Sciatic nerve (tissue), 2 donors: Measurements from ENCODE around the gene NUDT16L1. TPM values are rescaled to one million over a fixed set of nuclear protein-coding genes. Genes with fewer than 3 reads are reported as not detected.
"Not testable (repeated sequence)": the region's sequence is repeated elsewhere in the genome, so short reads cannot be mapped to it uniquely, and the experiment has no call there.

Experiments
- ATAC-seq: fragments of 200-7000 bp; cut with Tn5 transposase; one replicate; pipeline ENCODE4 v1.9.1; 2020; ENCODE audit warnings: mild to moderate bottlenecking, moderate library complexity
- DNase-seq: peaks from one replicate; pipeline ENCODE4 v3.0.0-alpha.2; 2020; ENCODE audit warnings: low spot score
- intact Hi-C: fragments of 100-400 bp; cut with DNase I; formaldehyde crosslinking; loops from one replicate; pipeline ENCODE4 v1.14.2; 2022
- total RNA-seq: library from RNA; stranded (reverse); fragmentation: NEBNext Ultra II Directional; extraction: Animal tissue kit (Norgen Biotek cat#: 25700); gene quantifications from one replicate; pipeline ENCODE4 v1.2.1, GENCODE V29; 2021
- donor health status: DM: no; HTN: no; CAD: no.
- donor health status: DM: no; HTN: no; CAD: no.

Gene NUDT16L1
- total RNA-seq, result 21.3 TPM

- intact Hi-C loops, result loop anchor here (10.0 kb wide), 1 partner anchor 261 kb away; the partner anchor contains the start of gene SEC14L5
Observed at GRCh38 chr16:4693296-4693955, at the start of gene NUDT16L1. NUDT16L1 (plus strand) TSS chr16:4693562; CDS start chr16:4693727, 165 bp downstream.

GRCh38 chr16:4646773-4647643 is 46.4 kb upstream of the NUDT16L1 start:
- ATAC-seq, result peak; percentile 16
- intact Hi-C loops, result no loop called here
- DNase-seq, result no peak

More at GRCh38 chr16:4693296-4693955, at the start of gene NUDT16L1:
- ATAC-seq (peak; percentile 89), DNase-seq (peak; percentile 97)

- intact Hi-C loops, result no loop called here
- ATAC-seq, result no peak
- no peak for DNase-seq
Observed at GRCh38 chr16:4647644-4647980, 45.8 kb upstream of the NUDT16L1 start.

GRCh38 chr16:4648917-4649316 is 44.4 kb upstream of the NUDT16L1 start:
- no peak for DNase-seq
- intact Hi-C loops, result no loop called here
- ATAC-seq, result no peak

- ATAC-seq, result no peak
- intact Hi-C loops, result no loop called here
- DNase-seq, result no peak
Observed at GRCh38 chr16:4649744-4650442, 43.5 kb upstream of the NUDT16L1 start.

GRCh38 chr16:4650443-4651074 is 42.8 kb upstream of the NUDT16L1 start:
- ATAC-seq (peak; percentile 45), DNase-seq (peak; percentile 74)
- intact Hi-C loops, result not testable (repeated sequence)

- no peak for ATAC-seq
- intact Hi-C loops, result no loop called here
Observed at GRCh38 chr16:4651827-4652226, 41.5 kb upstream of the NUDT16L1 start.

GRCh38 chr16:4652561-4652960 is 40.8 kb upstream of the NUDT16L1 start:
- DNase-seq (no peak), ATAC-seq (no peak)
- intact Hi-C loops, result no loop called here

More at GRCh38 chr16:4651827-4652226, 41.5 kb upstream of the NUDT16L1 start:
- no peak for DNase-seq

- no peak for ATAC-seq
- intact Hi-C loops, result no loop called here
- no peak for DNase-seq
Observed at GRCh38 chr16:4654011-4654963, 39.1 kb upstream of the NUDT16L1 start.

GRCh38 chr16:4654964-4655590 is 38.3 kb upstream of the NUDT16L1 start:
- no peak for ATAC-seq
- no peak for DNase-seq
- intact Hi-C loops, result no loop called here

GRCh38 chr16:4655801-4656200 is 37.6 kb upstream of the NUDT16L1 start:
- no peak for ATAC-seq
- intact Hi-C loops, result no loop called here

GRCh38 chr16:4656221-4656620 is 37.1 kb upstream of the NUDT16L1 start:
- ATAC-seq (no peak), DNase-seq (no peak)
- intact Hi-C loops, result no loop called here

More at GRCh38 chr16:4655801-4656200, 37.6 kb upstream of the NUDT16L1 start:
- DNase-seq, result no peak

GRCh38 chr16:4656695-4657686 is 36.4 kb upstream of the NUDT16L1 start:
- no peak for ATAC-seq
- DNase-seq, result no peak
- intact Hi-C loops, result no loop called here

GRCh38 chr16:4659363-4660353 is 33.7 kb upstream of the NUDT16L1 start:
- DNase-seq (no peak), ATAC-seq (no peak)
- intact Hi-C loops, result no loop called here

GRCh38 chr16:4660454-4661007 is 32.8 kb upstream of the NUDT16L1 start:
- DNase-seq (peak; percentile 78), ATAC-seq (peak; percentile 55)
- intact Hi-C loops, result no loop called here
